Urinary bladder (tissue), 4 donors: ENCODE results near the gene ARRDC4. TPM values are rescaled to one million over a fixed set of nuclear protein-coding genes. Genes with fewer than 3 reads are reported as not detected.

Experiments used
- DNase-seq: peaks from one replicate; pipeline ENCODE4 v3.0.0-alpha.2; 2015; ENCODE audit errors: extremely low spot score
- H3K27ac ChIP-seq: one replicate; pipeline ENCODE4 v1.5.1; 2013; ENCODE audit warnings: low read depth, mild to moderate bottlenecking, moderate library complexity
- H3K36me3 ChIP-seq: one replicate; pipeline ENCODE4 v1.6.1; 2013; ENCODE audit warnings: mild to moderate bottlenecking, moderate library complexity; ENCODE audit not compliant: insufficient read depth
- H3K4me1 ChIP-seq: one replicate; pipeline ENCODE4 v1.6.1; 2013; ENCODE audit warnings: mild to moderate bottlenecking, moderate library complexity; ENCODE audit not compliant: insufficient read depth
- H3K4me3 ChIP-seq: one replicate; pipeline ENCODE4 v1.5.1; 2013; ENCODE audit warnings: low read depth, low read length
- WGBS: extraction: QIAGEN DNeasy Blood & Tissue Kit; methylation state at CpG from one replicate; pipeline ENCODE4 v1.1.7; 2013; 5-methylcytosine and 5-hydroxymethylcytosine counted together
- polyA plus RNA-seq: library from polyadenylated mRNA; stranded (reverse); fragments of 200-250 nt; gene quantifications from one replicate; pipeline ENCODE4 v1.2.3, GENCODE V29; 2013
- total RNA-seq: library from RNA; depleted of rRNA; stranded (reverse); fragments of >200 nt; gene quantifications from one replicate; pipeline ENCODE4 v1.2.3, GENCODE V29; 2014
- donor health status: healthy with polysubstance abuse.
- donor health status: healthy.

Gene ARRDC4
- total and polyA plus RNA-seq, 2 donors, result 30.5 to 36.7 TPM

- no peak for DNase-seq
- WGBS, result 93% methylated on average over 8 of the region's 8 CpGs
- Histone ChIP-seq H3K4me3 (no peak overlapping the region), H3K36me3 (no peaks in the 10 kb centered on the region), H3K4me1 (no peaks in the 10 kb centered on the region), H3K27ac (no peak overlapping the region)
Observed at GRCh38 chr15:97953748-97954147, 6.8 kb upstream of the ARRDC4 start.

GRCh38 chr15:97955035-97955434 is 5.5 kb upstream of the ARRDC4 start:
- no peak overlapping the region for H3K4me3 ChIP-seq
- H3K27ac ChIP-seq, result no peak overlapping the region
- DNase-seq, result no peak
- H3K36me3 ChIP-seq, result no peaks in the 10 kb centered on the region
- WGBS, result 68% methylated on average over 2 of the region's 2 CpGs
- no peaks in the 10 kb centered on the region for H3K4me1 ChIP-seq

GRCh38 chr15:97955529-97955928 is 5.0 kb upstream of the ARRDC4 start:
- DNase-seq, result no peak
- Histone ChIP-seq H3K4me1 (no peaks in the 10 kb centered on the region), H3K4me3 (no peak overlapping the region), H3K27ac (no peak overlapping the region), H3K36me3 (no peaks in the 10 kb centered on the region)
- 93% methylated on average over 4 of the region's 4 CpGs for WGBS

GRCh38 chr15:97959724-97960363 is 659 bp upstream of the ARRDC4 start:
- no peak for DNase-seq
- Histone ChIP-seq H3K4me3 (peak overlapping the region; percentile 22), H3K36me3 (no peaks in the 10 kb centered on the region), H3K4me1 (no peaks in the 10 kb centered on the region), H3K27ac (no peak overlapping the region)
- WGBS, result 7% methylated on average over 19 of the region's 19 CpGs

GRCh38 chr15:97961067-97961954 is 808 bp downstream of the ARRDC4 start:
- Histone ChIP-seq H3K36me3 (no peaks in the 10 kb centered on the region), H3K4me1 (peaks cover 1% of the 10 kb centered on the region), H3K4me3 (peak overlapping the region; percentile 99), H3K27ac (peak overlapping the region; percentile 62)
- DNase-seq, result no peak
- WGBS, result 5% methylated on average over 48 of the region's 48 CpGs

GRCh38 chr15:97962263-97962662 is 1.8 kb downstream of the ARRDC4 start:
- no peak overlapping the region for H3K4me3 ChIP-seq
- H3K27ac ChIP-seq, result no peak overlapping the region

GRCh38 chr15:97963779-97964178 is 3.3 kb downstream of the ARRDC4 start:
- 60% methylated on average over 4 of the region's 4 CpGs for WGBS
- H3K4me1 ChIP-seq, result peaks cover 1% of the 10 kb centered on the region
- H3K27ac ChIP-seq, result no peak overlapping the region
- no peak for DNase-seq
- no peak overlapping the region for H3K4me3 ChIP-seq
- H3K36me3 ChIP-seq, result no peaks in the 10 kb centered on the region

More at GRCh38 chr15:97962263-97962662, 1.8 kb downstream of the ARRDC4 start:
- 95% methylated on average over 2 of the region's 2 CpGs for WGBS
- H3K36me3 ChIP-seq, result no peaks in the 10 kb centered on the region
- peaks cover 1% of the 10 kb centered on the region for H3K4me1 ChIP-seq
- DNase-seq, result no peak

GRCh38 chr15:97966246-97966645 is 5.7 kb downstream of the ARRDC4 start:
- Histone ChIP-seq H3K27ac (no peak overlapping the region), H3K36me3 (peaks cover 2% of the 10 kb centered on the region), H3K4me1 (peaks cover 1% of the 10 kb centered on the region), H3K4me3 (no peak overlapping the region)
- 45% methylated on average over 2 of the region's 2 CpGs for WGBS
- no peak for DNase-seq

GRCh38 chr15:97966924-97967620 is 6.6 kb downstream of the ARRDC4 start:
- peaks cover 3% of the 10 kb centered on the region for H3K36me3 ChIP-seq

GRCh38 chr15:97967881-97968280 is 7.4 kb downstream of the ARRDC4 start:
- peaks cover 1% of the 10 kb centered on the region for H3K4me1 ChIP-seq
- peaks cover 3% of the 10 kb centered on the region for H3K36me3 ChIP-seq
- H3K4me3 ChIP-seq, result no peak overlapping the region
- H3K27ac ChIP-seq, result no peak overlapping the region
- WGBS, result 82% methylated on average over 2 of the region's 2 CpGs
- no peak for DNase-seq

More at GRCh38 chr15:97966924-97967620, 6.6 kb downstream of the ARRDC4 start:
- Histone ChIP-seq H3K27ac (no peak overlapping the region), H3K4me1 (peaks cover 1% of the 10 kb centered on the region), H3K4me3 (no peak overlapping the region)
- WGBS, result 22% methylated on average over 6 of the region's 6 CpGs
- DNase-seq, result no peak

GRCh38 chr15:97968380-97968779 is 7.9 kb downstream of the ARRDC4 start:
- Histone ChIP-seq H3K4me1 (peaks cover 1% of the 10 kb centered on the region), H3K4me3 (no peak overlapping the region), H3K36me3 (peaks cover 3% of the 10 kb centered on the region), H3K27ac (no peak overlapping the region)
- no peak for DNase-seq
- WGBS, result 27% methylated on average over 1 of the region's 1 CpG

- H3K4me1 ChIP-seq, result no peaks in the 10 kb centered on the region
- DNase-seq, result no peak
- H3K36me3 ChIP-seq, result peaks cover 3% of the 10 kb centered on the region
- no peak overlapping the region for H3K4me3 ChIP-seq
- no peak overlapping the region for H3K27ac ChIP-seq
- WGBS, result 33% methylated on average over 1 of the region's 1 CpG
Observed at GRCh38 chr15:97972366-97972765, 11.9 kb downstream of the ARRDC4 start.

- no peak overlapping the region for H3K27ac ChIP-seq
Observed at GRCh38 chr15:97976129-97976528, 15.6 kb downstream of the ARRDC4 start.

More at GRCh38 chr15:97976129-97976528, 15.6 kb downstream of the ARRDC4 start:
- DNase-seq, result no peak
- H3K4me3 ChIP-seq, result no peak overlapping the region
- peaks cover 2% of the 10 kb centered on the region for H3K36me3 ChIP-seq
- 76% methylated on average over 8 of the region's 8 CpGs for whole genome bisulfite sequencing
- H3K4me1 ChIP-seq, result no peaks in the 10 kb centered on the region
